Measurements from ENCODE around the gene KLHL20.

DNA sequence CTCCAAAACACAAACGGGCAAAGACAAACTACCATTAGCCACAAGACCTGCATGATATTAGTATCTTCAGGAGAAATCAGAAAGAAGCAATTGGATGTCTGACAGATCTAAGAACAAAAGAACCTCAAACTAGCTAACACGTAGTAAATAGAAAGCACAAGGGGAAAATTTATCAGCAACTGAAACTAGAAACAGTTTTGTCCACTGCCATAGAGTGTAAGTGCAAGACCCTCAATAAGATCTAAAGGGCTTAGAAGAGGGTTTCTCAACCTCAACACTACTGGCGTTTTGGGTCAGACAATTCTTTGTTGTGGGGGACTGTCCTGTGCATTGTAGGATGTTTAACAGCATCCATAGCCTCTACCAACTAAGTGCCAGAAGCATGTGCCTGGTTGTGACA is 54.0 kb downstream of the KLHL20 start:
- TF ChIP-seq, protein P1, sequence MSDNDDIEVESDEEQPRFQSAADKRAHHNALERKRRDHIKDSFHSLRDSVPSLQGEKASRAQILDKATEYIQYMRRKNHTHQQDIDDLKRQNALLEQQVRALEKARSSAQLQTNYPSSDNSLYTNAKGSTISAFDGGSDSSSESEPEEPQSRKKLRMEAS (IDR thresholded peaks at IDR 0.05), result no peak
- TF ChIP-seq EHMT2 (IDR thresholded peaks at IDR 0.05; ENCODE audit: low read depth) (no peak), CEBPB (IDR thresholded peaks at IDR 0.05) (no peak), EP300 (IDR thresholded peaks at IDR 0.05) (no peak), FOSL2 (IDR thresholded peaks at IDR 0.05) (no peak), FOSL2 (CRISPR knock-in tag; IDR thresholded peaks at IDR 0.05) (no peak)

Data from A549 (cell line).